ENCODE measurements around the gene SCYGR7. TPM values are rescaled to one million over a fixed set of nuclear protein-coding genes. Genes with fewer than 3 reads are reported as not detected.
"Not testable (repeated sequence)": the region's sequence is repeated elsewhere in the genome, so short reads cannot be mapped to it uniquely, and the experiment has no call there.

Gene SCYGR7
- polyA plus RNA-seq, 3 donors from 2014 or later, result not detected

DNA sequence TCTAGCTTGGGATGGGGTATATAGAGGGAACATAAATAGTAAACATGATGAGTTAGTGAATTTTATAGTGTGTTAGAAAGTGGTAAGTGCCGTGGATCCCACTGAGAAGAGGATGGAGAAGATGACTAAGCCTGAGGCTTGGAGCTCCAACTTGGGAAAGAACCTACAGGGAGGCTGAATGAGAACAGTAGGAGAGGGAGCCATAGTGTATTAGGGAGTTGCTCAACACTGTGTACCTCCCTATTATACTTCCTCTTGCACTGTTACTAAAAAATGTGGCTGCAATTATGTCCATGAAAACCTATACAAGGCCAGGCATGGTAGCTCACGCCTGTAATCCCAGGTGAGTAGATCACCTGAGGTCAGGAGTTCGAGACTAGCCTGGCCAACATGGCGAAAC, 7.5 kb upstream of the SCYGR7 start:
- Mint-ChIP-seq H3K4me3 (no peak overlapping the region), H3K27me3 (ENCODE audit: low read depth in 3 of 3) (peaks cover 2 to 9% (median 6%) of the 10 kb centered on the region in 3 donors), H3K9me3 (no peaks in the 10 kb centered on the region), H3K4me1 (no peaks in the 10 kb centered on the region), H3K27ac (no peak overlapping the region), H3K36me3 (no peaks in the 10 kb centered on the region)
- DNase-seq, result no peak

- not testable (repeated sequence) for H3K9me3 Mint-ChIP-seq; DNase-seq; H3K36me3 Mint-ChIP-seq; H3K27ac Mint-ChIP-seq; H3K27me3 Mint-ChIP-seq (ENCODE audit: low read depth in 3 of 3); H3K4me3 Mint-ChIP-seq; H3K4me1 Mint-ChIP-seq
Observed at GRCh38 chr2:227722821-227723220, 5.3 kb upstream of the SCYGR7 start.

- Mint-ChIP-seq H3K4me1 (no peaks in the 10 kb centered on the region), H3K4me3 (no peak within 1 kb of the TSS), H3K27me3 (ENCODE audit: low read depth in 3 of 3) (peaks cover 0 to 8% (median 4%) of the 10 kb centered on the region in 3 donors), H3K36me3 (no peaks in the 10 kb centered on the region), H3K27ac (no peak within 1 kb of the TSS), H3K9me3 (no peaks in the 10 kb centered on the region)
- DNase-seq, result no peak
Observed at GRCh38 chr2:227724394-227725039, 3.6 kb upstream of the SCYGR7 start, which contains the start of gene SCYGR6. TSS of gene SCYGR6 (minus strand) at chr2:227724757. CDS start at chr2:227724757, 0 bp downstream.

DNA sequence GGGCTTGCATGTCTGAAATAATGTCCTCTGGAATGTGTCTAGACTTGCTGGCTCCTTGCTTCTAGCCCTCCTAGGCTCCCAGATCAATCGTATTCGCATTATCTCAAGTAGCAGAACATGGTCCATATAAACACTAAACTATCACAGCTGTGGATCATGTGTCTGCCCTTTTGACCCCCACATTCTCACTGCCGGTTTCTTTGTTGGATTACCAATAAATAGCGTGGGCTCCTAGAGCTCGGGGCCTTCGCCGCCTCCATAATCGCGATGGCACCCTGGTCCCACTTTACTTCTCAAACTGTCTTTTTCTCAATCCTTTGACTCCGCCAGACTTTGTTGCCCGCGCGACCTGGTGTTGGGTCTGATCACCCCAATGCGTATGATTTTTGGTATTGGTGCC, 11.2 kb downstream of the SCYGR7 start:
- no peaks in the 10 kb centered on the region for H3K4me1 Mint-ChIP-seq
- H3K27ac Mint-ChIP-seq, result no peak overlapping the region
- H3K27me3 Mint-ChIP-seq (ENCODE audit: low read depth in 3 of 3), result peaks cover 2 to 9% (median 7%) of the 10 kb centered on the region in 3 donors
- no peaks in the 10 kb centered on the region for H3K36me3 Mint-ChIP-seq
- H3K9me3 Mint-ChIP-seq, result peaks cover 0 to 4% (median 0%) of the 10 kb centered on the region in 6 donors
- DNase-seq, result no peak
- H3K4me3 Mint-ChIP-seq, result no peak overlapping the region

GRCh38 chr2:227740705-227741104, 12.6 kb downstream of the SCYGR7 start:
- DNase-seq; H3K4me1 Mint-ChIP-seq; H3K27ac Mint-ChIP-seq; H3K27me3 Mint-ChIP-seq (ENCODE audit: low read depth in 3 of 3); H3K36me3 Mint-ChIP-seq; H3K9me3 Mint-ChIP-seq; H3K4me3 Mint-ChIP-seq: not testable (repeated sequence)

DNA sequence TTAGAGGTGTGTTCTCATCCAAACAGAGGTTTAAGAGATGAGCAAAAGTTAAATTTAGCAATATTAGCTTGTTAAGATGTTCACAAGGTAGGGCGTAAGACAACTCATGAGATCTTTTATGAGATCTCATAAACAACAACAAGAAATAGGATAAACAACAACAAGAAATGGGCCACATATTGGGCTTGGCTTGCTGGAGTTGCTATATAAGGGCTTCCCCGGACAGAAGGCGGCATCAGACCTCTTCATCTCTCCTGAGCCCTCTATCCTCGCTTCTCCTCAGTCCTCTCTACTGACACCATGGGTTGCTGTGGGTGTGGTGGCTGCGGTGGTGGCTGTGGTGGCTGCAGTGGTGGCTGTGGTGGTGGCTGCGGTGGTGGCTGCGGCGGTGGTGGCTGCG, 17.5 kb downstream of the SCYGR7 start, which contains the start of gene SCYGR8:
Gene SCYGR8, plus strand, starts transcription at position 301 of the 400 bp plus-strand sequence. Its CDS starts 0 bp downstream, at position 301.
- no peak for DNase-seq
- Mint-ChIP-seq H3K4me1 (no peaks in the 10 kb centered on the region), H3K36me3 (no peaks in the 10 kb centered on the region), H3K9me3 (peaks cover 0 to 4% (median 0%) of the 10 kb centered on the region in 6 donors), H3K27ac (no peak within 1 kb of the TSS), H3K4me3 (no peak within 1 kb of the TSS), H3K27me3 (ENCODE audit: low read depth in 3 of 3) (peaks cover 2 to 8% (median 3%) of the 10 kb centered on the region in 3 donors)

GRCh38 chr2:227748079-227748478, 19.9 kb downstream of the SCYGR7 start:
- Mint-ChIP-seq H3K4me3 (no peak overlapping the region), H3K4me1 (no peaks in the 10 kb centered on the region), H3K36me3 (no peaks in the 10 kb centered on the region), H3K9me3 (peaks cover 0 to 4% (median 0%) of the 10 kb centered on the region in 6 donors), H3K27ac (no peak overlapping the region), H3K27me3 (ENCODE audit: low read depth in 3 of 3) (peaks cover 2 to 10% (median 3%) of the 10 kb centered on the region in 3 donors)
- no peak for DNase-seq

DNA sequence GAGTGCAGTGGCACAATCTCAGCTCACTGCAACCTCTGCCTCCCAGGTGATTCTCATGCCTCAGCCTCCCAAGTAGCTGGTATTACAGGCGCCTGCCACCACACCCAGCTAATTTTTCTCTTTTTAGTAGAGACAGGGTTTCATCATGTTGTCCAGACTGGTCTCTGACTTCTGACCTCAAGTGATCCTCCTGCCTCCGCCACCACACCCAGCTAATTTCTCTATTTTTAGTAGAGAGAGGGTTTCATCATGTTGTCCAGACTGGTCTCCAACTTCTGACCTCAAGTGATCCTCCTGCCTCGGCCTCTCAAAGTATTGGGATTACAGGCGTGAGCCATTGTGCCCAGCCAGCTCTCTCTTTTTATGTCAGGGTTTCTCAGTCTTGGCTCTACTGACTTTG, 28.1 kb downstream of the SCYGR7 start:
- H3K27me3 Mint-ChIP-seq (ENCODE audit: low read depth in 3 of 3); DNase-seq; H3K36me3 Mint-ChIP-seq; H3K4me3 Mint-ChIP-seq; H3K9me3 Mint-ChIP-seq; H3K27ac Mint-ChIP-seq; H3K4me1 Mint-ChIP-seq: not testable (repeated sequence)

DNA sequence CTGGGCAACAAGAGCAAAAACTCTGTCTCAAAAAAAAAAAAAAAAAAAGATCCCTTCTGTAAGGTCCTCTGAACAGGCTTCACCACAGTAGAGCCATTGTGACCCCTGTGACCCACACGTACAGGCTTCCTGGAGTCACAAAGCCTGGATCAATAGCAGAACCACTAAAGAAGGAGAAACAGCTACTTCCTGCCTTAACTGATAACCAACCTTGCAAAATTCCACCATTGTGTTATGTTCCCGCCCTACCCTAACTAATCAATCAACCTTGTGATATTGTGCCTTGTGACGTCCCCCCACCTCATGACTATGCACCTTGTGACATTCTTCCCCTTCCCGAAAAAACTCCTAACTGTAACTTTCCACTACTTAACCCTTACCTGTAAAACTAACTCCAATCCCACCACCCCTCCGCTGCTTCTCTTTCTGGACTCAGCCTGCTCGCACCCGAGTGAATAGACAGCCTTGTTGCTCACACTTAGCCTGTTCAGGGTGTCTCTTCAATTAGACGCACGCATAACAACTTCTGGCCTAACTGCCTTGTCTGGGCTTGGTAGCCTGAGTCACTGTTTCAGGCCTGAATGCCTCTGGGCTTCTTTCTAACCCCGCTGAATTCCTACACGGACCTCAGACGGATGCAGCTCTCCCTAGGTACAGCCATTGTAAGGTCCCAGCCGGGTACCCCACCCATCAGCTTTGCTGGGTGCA, 31.4 kb downstream of the SCYGR7 start:
- Mint-ChIP-seq H3K4me3 (no peak overlapping the region), H3K4me1 (no peaks in the 10 kb centered on the region), H3K36me3 (no peaks in the 10 kb centered on the region), H3K27me3 (ENCODE audit: low read depth in 3 of 3) (peaks cover 0 to 6% (median 2%) of the 10 kb centered on the region in 3 donors), H3K27ac (no peak overlapping the region), H3K9me3 (no peaks in the 10 kb centered on the region)
- no peak for DNase-seq

GRCh38 chr2:227761740-227762476, 33.8 kb downstream of the SCYGR7 start:
- Mint-ChIP-seq H3K27me3 (ENCODE audit: low read depth in 3 of 3) (peaks cover 0 to 2% (median 0%) of the 10 kb centered on the region in 3 donors), H3K9me3 (no peaks in the 10 kb centered on the region), H3K4me1 (no peaks in the 10 kb centered on the region), H3K4me3 (no peak overlapping the region), H3K27ac (no peak overlapping the region), H3K36me3 (no peaks in the 10 kb centered on the region)
- no peak for DNase-seq

DNA sequence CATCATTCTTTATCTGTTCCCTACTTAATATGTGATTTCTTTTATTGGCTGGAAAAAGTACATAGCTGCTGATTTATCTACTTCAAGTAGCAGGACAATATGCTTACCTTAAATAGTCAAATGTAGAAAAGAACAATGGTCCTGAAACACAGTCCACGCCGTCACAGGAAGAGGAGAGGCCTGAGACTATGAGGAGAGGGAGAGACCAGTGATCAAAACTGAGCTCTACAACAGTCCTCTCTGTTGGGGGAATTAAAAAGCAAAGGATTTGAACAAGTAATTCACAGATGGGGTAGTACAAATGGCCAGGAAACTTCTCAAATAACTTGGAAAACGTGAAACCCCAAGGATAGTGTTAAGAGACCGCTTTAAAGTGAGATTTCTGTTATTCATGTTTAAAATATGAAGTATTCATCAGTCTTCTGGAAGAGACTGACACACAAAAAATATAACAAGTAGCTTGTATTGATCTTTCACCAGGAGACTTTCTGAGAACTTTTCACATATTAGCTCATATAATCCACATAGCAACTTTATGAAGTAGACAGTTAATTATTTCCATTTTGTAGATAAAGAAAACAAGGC, 37.7 kb downstream of the SCYGR7 start:
- Mint-ChIP-seq H3K27ac (no peak overlapping the region), H3K9me3 (no peaks in the 10 kb centered on the region), H3K27me3 (ENCODE audit: low read depth in 3 of 3) (peaks cover 0 to 2% (median under 1%) of the 10 kb centered on the region in 3 donors), H3K36me3 (no peaks in the 10 kb centered on the region), H3K4me1 (no peaks in the 10 kb centered on the region), H3K4me3 (no peak overlapping the region)
- peak in 1 of 3 donors; percentile 1 for DNase-seq

DNA sequence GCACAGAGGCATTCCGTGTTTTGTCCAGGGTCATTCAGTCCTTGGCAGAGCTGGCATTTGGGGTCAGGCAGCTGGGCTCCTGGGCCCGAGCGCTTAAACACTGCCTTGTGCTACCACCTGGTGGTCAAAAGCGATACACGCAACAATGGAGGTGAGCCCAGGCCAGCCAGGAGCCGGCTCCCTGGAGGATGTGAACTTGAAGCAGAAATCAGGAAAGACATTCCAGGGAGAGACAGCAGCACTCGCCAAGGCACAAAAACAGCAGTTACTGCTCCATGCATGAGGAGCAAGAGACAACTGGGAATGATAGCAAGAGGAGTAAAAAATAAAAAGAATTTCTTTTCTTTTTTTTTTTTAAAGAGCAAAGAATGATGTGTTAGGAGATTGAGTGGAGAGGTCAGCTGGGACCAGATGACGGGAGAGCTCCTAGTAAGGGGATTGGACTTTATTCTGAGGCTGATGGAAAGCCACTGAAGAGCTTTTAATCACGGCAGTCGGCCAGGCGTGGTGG, 38.3 kb downstream of the SCYGR7 start:
- Mint-ChIP-seq H3K4me3 (no peak overlapping the region), H3K4me1 (no peaks in the 10 kb centered on the region), H3K27ac (no peak overlapping the region)

GRCh38 chr2:227767830-227768229, 39.7 kb downstream of the SCYGR7 start:
- no peak overlapping the region for H3K27ac Mint-ChIP-seq
- no peak overlapping the region for H3K4me3 Mint-ChIP-seq
- H3K27me3 Mint-ChIP-seq (ENCODE audit: low read depth in 3 of 3), result peaks cover 0 to 2% (median 2%) of the 10 kb centered on the region in 3 donors
- no peaks in the 10 kb centered on the region for H3K36me3 Mint-ChIP-seq
- no peaks in the 10 kb centered on the region for H3K9me3 Mint-ChIP-seq
- no peaks in the 10 kb centered on the region for H3K4me1 Mint-ChIP-seq
- no peak for DNase-seq

More for the DNA sequence above, 38.3 kb downstream of the SCYGR7 start:
- H3K9me3 Mint-ChIP-seq, result no peaks in the 10 kb centered on the region
- peaks cover 0 to 2% (median 2%) of the 10 kb centered on the region in 3 donors for H3K27me3 Mint-ChIP-seq (ENCODE audit: low read depth in 3 of 3)
- peak in 2 of 3 donors; percentile 17 to 20 for DNase-seq
- no peaks in the 10 kb centered on the region for H3K36me3 Mint-ChIP-seq
